MCF 10A (cell line): ENCODE data around the gene PLG. TPM values are rescaled to one million over a fixed set of nuclear protein-coding genes. Genes with fewer than 3 reads are reported as not detected.
"Not testable (repeated sequence)": the region's sequence is repeated elsewhere in the genome, so short reads cannot be mapped to it uniquely, and the experiment has no call there.

ENCODE experiments used
- BruUV-seq: library from RNA; stranded (reverse); fragments of 400-500 nt; replicated peaks from 2 replicates; lab custom pipeline; 2021; lab: Mats Ljungman, UMichigan
- CTCF ChIA-PET: fragments of 300-600 bp; sonication (Branson Sonifier 250); formaldehyde crosslinking; extraction: SDS; loops from one replicate; lab custom pipeline; 2021; ENCODE audit warnings: antibody characterized with exemption, inconsistent platforms; lab: Yijun Ruan, JAX
- POLR2A ChIA-PET: fragments of 300-600, 350-650 bp; sonication (Branson Sonifier 250); formaldehyde crosslinking; extraction: SDS; loops from one replicate; lab custom pipeline; 2020; ENCODE audit warnings: antibody characterized with exemption, inconsistent platforms; lab: Yijun Ruan, JAX
- DNase-seq: peaks from one replicate; pipeline ENCODE4 v3.0.0-alpha.2; 2018; ENCODE audit not compliant: unreplicated experiment
- H3K27ac Mint-ChIP-seq: one replicate; pipeline ENCODE4 v1.8.0; 2022; ENCODE audit warnings: mild to moderate bottlenecking, low read depth, mixed read lengths; ENCODE audit not compliant: unreplicated experiment
- H3K27me3 Mint-ChIP-seq: one replicate; pipeline ENCODE4 v1.8.0; 2022; ENCODE audit warnings: mixed read lengths; ENCODE audit not compliant: insufficient read depth, unreplicated experiment
- H3K36me3 Mint-ChIP-seq: one replicate; pipeline ENCODE4 v1.8.0; 2022; ENCODE audit warnings: mild to moderate bottlenecking, moderate library complexity, mixed read lengths; ENCODE audit not compliant: insufficient read depth, unreplicated experiment
- H3K4me1 Mint-ChIP-seq: one replicate; pipeline ENCODE4 v1.8.0; 2022; ENCODE audit warnings: mixed read lengths; ENCODE audit not compliant: insufficient read depth, unreplicated experiment
- H3K4me3 Mint-ChIP-seq: one replicate; pipeline ENCODE4 v1.8.0; 2022; ENCODE audit warnings: mild to moderate bottlenecking, moderate library complexity, mixed read lengths; ENCODE audit not compliant: unreplicated experiment
- H3K9me3 Mint-ChIP-seq: one replicate; pipeline ENCODE4 v1.8.0; 2022; ENCODE audit warnings: mixed read lengths; ENCODE audit not compliant: unreplicated experiment
- intact Hi-C: fragments of 100-400 bp; cut with micrococcal nuclease; formaldehyde crosslinking; loops from 2 replicates; pipeline ENCODE4 v1.14.1; 2022
- total RNA-seq: library from RNA; stranded (reverse); gene quantifications from 2 replicates; pipeline ENCODE4 v1.2.3, GENCODE V29; 2022
- TF ChIP-seq, protein P1 (sequence below): fragments of 200-600 bp; IDR thresholded peaks from one replicate; pipeline ENCODE4 v1.8.0; 2022; ENCODE audit warnings: antibody characterized with exemption, mild to moderate bottlenecking; ENCODE audit not compliant: unreplicated experiment

The PLG gene
- total RNA-seq, 1 experiment from 2014 or later = not detected

DNA sequence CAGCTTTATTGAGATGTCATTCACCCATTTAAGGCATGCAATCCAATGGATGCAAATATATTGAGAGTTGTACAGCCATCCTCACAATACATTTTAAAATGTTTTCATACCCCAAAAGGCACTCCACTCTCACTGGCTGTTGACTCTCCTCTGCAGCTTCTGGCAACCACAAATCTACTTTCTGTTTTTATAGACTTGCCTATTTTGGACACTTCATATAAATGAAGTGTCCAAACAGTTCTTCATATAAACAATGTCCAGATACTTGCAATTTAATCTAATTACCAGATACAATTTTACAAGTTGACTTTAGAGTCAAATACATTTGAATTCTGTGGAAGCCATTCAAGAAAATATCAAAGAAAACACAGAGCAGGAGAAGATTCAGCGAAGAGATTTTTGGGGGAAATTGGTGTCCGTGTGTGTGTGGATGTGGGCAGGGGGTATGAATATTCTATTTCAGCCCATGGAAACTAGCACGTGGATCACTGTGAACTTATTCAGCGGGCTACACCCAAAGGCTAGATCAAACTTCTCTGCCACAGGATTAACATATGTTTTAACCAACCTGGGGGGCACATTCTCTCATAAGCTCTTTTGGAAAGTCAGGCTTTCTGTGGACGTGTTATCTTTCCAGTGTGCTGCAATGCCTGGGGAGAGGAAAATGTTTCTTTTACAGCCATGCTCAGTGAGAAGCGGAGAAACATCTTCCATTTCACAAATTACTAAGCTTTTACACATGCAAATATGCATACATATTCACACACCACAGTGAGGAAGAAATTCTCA lies 73.9 kb downstream of the PLG start:
- Mint-ChIP-seq H3K27me3 (no peaks in the 10 kb centered on the region), H3K4me1 (no peaks in the 10 kb centered on the region), H3K9me3 (peaks cover 8% of the 10 kb centered on the region), H3K4me3 (no peak overlapping the region), H3K27ac (no peak overlapping the region), H3K36me3 (no peaks in the 10 kb centered on the region)
- intact Hi-C loops = no loop called here
- no TSS peak for BruUV-seq
- no peak for DNase-seq
- CTCF ChIA-PET = interaction anchor here (2.0 kb wide), 1 partner anchor 8 kb away, joined by 10 read pairs; no protein-coding TSS in a partner anchor
- POLR2A ChIA-PET = no interaction called here
- TF ChIP-seq, protein P1, sequence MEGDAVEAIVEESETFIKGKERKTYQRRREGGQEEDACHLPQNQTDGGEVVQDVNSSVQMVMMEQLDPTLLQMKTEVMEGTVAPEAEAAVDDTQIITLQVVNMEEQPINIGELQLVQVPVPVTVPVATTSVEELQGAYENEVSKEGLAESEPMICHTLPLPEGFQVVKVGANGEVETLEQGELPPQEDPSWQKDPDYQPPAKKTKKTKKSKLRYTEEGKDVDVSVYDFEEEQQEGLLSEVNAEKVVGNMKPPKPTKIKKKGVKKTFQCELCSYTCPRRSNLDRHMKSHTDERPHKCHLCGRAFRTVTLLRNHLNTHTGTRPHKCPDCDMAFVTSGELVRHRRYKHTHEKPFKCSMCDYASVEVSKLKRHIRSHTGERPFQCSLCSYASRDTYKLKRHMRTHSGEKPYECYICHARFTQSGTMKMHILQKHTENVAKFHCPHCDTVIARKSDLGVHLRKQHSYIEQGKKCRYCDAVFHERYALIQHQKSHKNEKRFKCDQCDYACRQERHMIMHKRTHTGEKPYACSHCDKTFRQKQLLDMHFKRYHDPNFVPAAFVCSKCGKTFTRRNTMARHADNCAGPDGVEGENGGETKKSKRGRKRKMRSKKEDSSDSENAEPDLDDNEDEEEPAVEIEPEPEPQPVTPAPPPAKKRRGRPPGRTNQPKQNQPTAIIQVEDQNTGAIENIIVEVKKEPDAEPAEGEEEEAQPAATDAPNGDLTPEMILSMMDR = no peak

DNA sequence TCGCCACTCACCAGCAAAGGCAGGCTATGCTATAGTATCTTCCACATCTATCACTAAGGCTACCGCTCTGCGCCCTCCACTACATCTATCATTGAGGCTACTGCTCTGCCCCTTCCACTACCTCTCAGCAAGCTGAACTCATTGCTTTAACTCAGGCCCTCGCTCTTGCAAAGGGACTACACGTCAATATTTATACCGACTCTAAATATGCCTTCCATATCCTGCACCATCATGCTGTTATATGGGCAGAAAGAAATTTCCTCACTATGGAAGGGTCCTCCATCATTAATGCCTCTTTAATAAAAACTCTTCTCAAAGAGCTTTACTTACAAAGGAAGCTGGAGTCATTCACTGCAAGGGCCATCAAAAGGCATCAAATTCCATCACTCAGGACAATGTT lies 77.1 kb downstream of the PLG start:
- CTCF ChIA-PET, H3K27me3 Mint-ChIP-seq, H3K27ac Mint-ChIP-seq, BruUV-seq, H3K4me1 Mint-ChIP-seq, H3K36me3 Mint-ChIP-seq, POLR2A ChIA-PET, H3K4me3 Mint-ChIP-seq, DNase-seq, intact Hi-C loops, H3K9me3 Mint-ChIP-seq: not testable (repeated sequence)

DNA sequence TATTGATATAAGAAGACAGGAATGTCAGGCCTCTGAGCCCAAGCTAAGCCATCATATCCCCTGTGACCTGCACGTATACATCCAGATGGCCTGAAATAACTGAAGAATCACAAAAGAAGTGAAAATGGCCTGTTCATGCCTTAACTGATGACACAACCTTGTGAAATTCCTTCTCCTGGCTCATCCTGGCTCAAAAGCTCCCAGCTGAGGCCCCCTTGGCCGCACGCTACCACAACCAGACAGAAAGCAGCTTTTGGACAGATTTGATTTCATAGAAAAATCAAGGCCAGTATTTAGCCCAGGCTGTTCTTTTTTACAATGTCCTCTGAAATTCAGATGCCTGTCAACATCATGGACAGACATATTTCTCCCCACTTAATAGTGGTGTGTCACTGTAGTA lies 78.6 kb downstream of the PLG start:
- H3K9me3 Mint-ChIP-seq, BruUV-seq, H3K4me1 Mint-ChIP-seq, POLR2A ChIA-PET, intact Hi-C loops, H3K36me3 Mint-ChIP-seq, DNase-seq, H3K4me3 Mint-ChIP-seq, H3K27me3 Mint-ChIP-seq, H3K27ac Mint-ChIP-seq: not testable (repeated sequence)
- CTCF ChIA-PET = interaction anchor here (0.7 kb wide), 1 partner anchor 15 kb away, joined by 3 read pairs; no protein-coding TSS in a partner anchor

DNA sequence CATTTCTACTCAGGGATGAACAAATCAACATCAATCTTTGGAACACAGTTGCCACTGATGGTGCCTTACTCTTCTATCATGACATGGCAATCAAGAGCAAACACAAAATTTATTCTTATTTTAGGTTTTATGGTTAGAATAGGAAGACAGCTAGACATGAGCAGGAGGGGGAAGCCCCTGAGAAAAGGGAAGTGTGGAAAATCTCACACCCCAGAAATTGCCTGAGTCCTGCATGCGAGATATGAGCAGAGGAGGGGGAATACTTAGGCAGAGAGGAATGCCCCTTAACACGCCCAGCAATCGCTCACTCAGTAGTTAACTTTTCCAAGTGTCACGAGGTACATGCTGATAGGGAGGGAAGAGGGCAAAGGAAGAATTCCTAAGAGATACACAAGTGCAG lies 79.3 kb downstream of the PLG start:
- no TSS peak for BruUV-seq
- Mint-ChIP-seq H3K4me1 (no peaks in the 10 kb centered on the region), H3K4me3 (no peak overlapping the region), H3K27me3 (no peaks in the 10 kb centered on the region), H3K9me3 (peaks cover 8% of the 10 kb centered on the region), H3K36me3 (no peaks in the 10 kb centered on the region), H3K27ac (no peak overlapping the region)
- intact Hi-C loops = no loop called here
- TF ChIP-seq, protein P1 = no peak
- DNase-seq = no peak
- ChIA-PET CTCF (interaction anchor here (0.9 to 1.1 kb wide), 2 partner anchors 144 to 149 kb away, joined by 3 to 5 read pairs; no protein-coding TSS in a partner anchor), POLR2A (no interaction called here)

DNA sequence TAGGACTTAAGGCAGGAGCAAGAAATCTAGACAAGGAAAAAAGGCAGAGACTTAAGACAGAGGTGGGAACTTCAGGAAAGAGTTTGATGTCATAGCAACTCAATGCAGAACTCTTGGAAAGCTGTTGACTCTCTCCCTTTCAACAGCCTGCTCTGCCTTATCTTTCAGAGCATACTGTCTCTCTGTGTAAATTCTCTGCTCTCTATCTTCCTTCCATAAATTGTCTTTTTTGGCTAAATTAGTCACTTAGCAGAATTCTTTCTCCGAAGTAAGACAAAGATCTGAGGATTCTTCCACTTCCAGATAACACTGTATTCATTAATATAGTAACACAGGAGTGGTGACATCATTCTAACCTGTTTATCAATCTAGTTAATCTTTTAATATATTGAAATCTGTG lies 80.2 kb downstream of the PLG start:
- Mint-ChIP-seq H3K36me3 (no peaks in the 10 kb centered on the region), H3K4me3 (no peak overlapping the region), H3K27ac (no peak overlapping the region), H3K4me1 (no peaks in the 10 kb centered on the region), H3K27me3 (no peaks in the 10 kb centered on the region), H3K9me3 (peaks cover 8% of the 10 kb centered on the region)
- DNase-seq = no peak
- intact Hi-C loops = no loop called here
- BruUV-seq = no TSS peak
- ChIA-PET POLR2A (interaction anchor here (0.8 kb wide), 2 partner anchors 12 to 13 kb away, joined by 3 read pairs; no protein-coding TSS in a partner anchor), CTCF (interaction anchor here (0.6 to 0.9 kb wide), 2 partner anchors 14 to 148 kb away, joined by 3 read pairs; no protein-coding TSS in a partner anchor)
- TF ChIP-seq, protein P1 = no peak
